Measurements from ENCODE around the gene ZBTB8OS.

ZBTB8OS gene

DNA sequence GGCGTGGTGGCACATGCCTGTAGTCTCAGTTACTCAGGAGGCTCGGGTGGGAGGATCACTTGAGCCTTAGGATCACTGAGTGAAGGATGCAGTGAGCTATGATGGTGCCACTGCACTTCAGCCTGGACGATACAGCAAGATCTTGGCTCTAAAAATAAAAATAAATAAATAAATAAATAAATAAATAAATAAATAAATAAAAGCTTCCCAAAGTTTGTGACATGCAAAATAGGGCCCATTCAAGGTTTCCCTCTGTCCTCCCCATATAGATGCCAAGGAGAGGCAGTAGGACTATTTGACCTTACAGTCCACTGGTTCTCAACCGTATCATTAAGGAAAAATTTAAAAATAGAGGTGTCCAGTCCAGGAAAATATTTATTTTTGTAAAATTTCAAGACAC, 41.2 kb downstream of the ZBTB8OS start:
- TF ChIP-seq EZH2 (IDR thresholded peaks at IDR 0.05) (no peak), FOXP2 (optimal IDR thresholded peaks at IDR 0.05; ENCODE audit: control extremely low read depth, extremely low read length, insufficient read depth) (no peak), POLR2AphosphoS5 (IDR thresholded peaks at IDR 0.05; ENCODE audit: borderline replicate concordance, low read depth, low read length) (no peak)
- Histone ChIP-seq H3K9ac (ENCODE audit: insufficient read length) (no peak overlapping the region), H3K9me3 (ENCODE audit: low read depth, low read length) (no peaks in the 10 kb centered on the region), H3K4me3 (no peak overlapping the region), H3K36me3 (ENCODE audit: insufficient read depth, low read length) (no peaks in the 10 kb centered on the region), H3K27ac (no peak overlapping the region)
- no peak for DNase-seq (ENCODE audit: low read depth, low spot score)

DNA sequence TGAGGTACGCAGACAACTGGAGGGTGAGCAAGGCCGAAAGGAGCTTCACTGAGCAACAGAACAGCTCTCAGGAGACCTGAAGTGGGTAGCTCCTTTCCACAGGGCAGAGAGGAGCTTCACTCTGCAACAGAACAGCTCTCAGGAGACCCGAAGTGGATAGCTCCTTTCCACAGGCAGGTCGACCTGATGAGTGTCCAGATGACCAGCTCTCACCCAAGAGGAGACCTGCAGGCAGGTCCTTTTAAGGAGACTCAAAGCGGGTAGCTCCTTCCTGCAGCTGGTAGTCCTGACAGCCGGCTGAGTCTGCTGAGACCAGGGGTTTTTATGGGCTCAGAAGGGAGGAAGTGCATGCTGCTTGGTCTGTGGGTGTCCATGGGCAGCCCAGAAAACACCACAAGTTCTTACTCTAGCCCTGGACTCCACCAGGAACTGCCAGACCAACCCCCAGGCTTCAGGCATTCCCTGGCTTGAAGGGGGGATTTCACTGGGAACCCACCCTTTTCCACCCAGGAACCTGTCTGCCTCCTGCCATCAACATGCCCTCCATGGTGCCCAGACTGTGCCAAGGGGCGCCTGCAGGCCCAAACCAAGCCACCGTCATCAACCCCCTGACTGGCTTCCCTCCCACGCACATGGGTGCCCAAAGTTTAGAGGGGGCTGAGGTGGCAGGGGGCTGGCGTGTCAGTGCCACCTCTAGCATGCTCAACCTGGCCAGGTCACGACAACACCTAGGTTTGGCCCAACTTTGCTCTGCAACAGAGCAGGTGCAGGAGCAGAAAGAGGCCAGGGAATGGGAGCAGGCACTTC, 43.6 kb downstream of the ZBTB8OS start:
- TF ChIP-seq POLR2AphosphoS5 (IDR thresholded peaks at IDR 0.05; ENCODE audit: borderline replicate concordance, low read depth, low read length), result no peak
- TF ChIP-seq FOXP2 (optimal IDR thresholded peaks at IDR 0.05; ENCODE audit: control extremely low read depth, extremely low read length, insufficient read depth), result no peak
- no peak for TF ChIP-seq EZH2 (IDR thresholded peaks at IDR 0.05)
- Histone ChIP-seq H3K36me3 (ENCODE audit: insufficient read depth, low read length) (no peaks in the 10 kb centered on the region), H3K9me3 (ENCODE audit: low read depth, low read length) (no peaks in the 10 kb centered on the region), H3K9ac (ENCODE audit: insufficient read length) (no peak overlapping the region), H3K27ac (no peak overlapping the region), H3K4me3 (no peak overlapping the region)
- DNase-seq (ENCODE audit: low read depth, low spot score), result no peak

DNA sequence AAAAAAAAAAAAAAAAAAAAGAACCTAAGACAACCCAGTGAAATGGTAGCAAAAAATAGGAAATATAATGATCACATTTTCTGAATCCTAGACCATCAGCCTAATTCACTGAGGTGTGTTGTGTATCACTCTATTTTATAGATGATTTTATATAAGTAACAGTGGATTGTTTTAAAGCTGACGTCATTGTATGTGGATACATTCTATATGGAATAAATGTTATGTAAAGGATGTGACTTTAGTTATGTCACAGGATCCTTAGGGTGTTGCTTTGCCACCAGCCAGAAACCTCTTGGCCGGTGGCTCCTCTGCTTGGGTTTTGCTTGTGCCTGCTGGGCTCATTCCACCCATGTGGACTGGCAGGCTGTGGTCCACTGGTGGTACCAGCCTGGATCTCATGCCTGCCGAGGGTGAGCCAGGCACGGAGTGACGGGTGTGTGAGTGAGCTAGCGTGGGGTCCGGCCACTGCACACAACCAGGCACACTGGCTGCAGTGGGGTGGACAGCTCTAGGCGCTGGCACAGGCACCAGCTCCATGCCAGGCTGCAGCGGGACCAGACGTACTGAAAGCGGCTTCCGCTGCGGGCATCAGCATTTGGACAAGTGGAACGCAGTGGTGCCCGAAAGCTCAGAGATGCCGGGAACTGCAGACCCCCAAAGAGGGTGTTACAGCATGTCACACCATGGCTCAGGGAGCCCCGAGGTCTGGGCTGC, 44.5 kb downstream of the ZBTB8OS start:
- Histone ChIP-seq H3K9ac (ENCODE audit: insufficient read length) (no peak overlapping the region), H3K4me3 (no peak overlapping the region), H3K27ac (no peak overlapping the region), H3K9me3 (ENCODE audit: low read depth, low read length) (no peaks in the 10 kb centered on the region), H3K36me3 (ENCODE audit: insufficient read depth, low read length) (no peaks in the 10 kb centered on the region)
- no peak for DNase-seq (ENCODE audit: low read depth, low spot score)
- TF ChIP-seq FOXP2 (optimal IDR thresholded peaks at IDR 0.05; ENCODE audit: control extremely low read depth, extremely low read length, insufficient read depth) (no peak), POLR2AphosphoS5 (IDR thresholded peaks at IDR 0.05; ENCODE audit: borderline replicate concordance, low read depth, low read length) (no peak), EZH2 (IDR thresholded peaks at IDR 0.05) (no peak)

DNA sequence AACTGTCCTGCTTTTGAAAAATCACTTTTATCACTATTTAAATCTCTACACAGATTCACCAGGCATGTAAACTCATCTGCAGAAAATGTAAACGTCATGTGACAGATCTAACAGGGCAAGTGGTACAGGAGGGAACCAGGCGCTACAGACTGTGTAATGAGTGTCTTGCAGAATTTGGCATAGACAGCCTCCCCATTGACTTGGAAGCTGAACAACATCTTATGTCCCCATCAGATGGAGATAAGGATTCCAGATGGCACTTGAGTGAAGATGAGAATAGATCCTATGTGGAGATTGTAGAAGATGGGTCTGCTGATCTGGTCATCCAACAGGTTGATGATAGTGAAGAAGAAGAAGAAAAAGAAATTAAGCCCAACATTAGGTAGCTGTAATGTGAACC, 50.3 kb downstream of the ZBTB8OS start:
- no peaks in the 10 kb centered on the region for H3K9me3 ChIP-seq (ENCODE audit: low read depth, low read length)
- no peak overlapping the region for H3K27ac ChIP-seq
- H3K9ac ChIP-seq (ENCODE audit: insufficient read length), result no peak overlapping the region
- no peak for DNase-seq (ENCODE audit: low read depth, low spot score)
- no peaks in the 10 kb centered on the region; the same call in 1 of the 2 replicates for H3K36me3 ChIP-seq (ENCODE audit: insufficient read depth, low read length)
- TF ChIP-seq POLR2AphosphoS5 (IDR thresholded peaks at IDR 0.05; ENCODE audit: borderline replicate concordance, low read depth, low read length), result no peak
- TF ChIP-seq EZH2 (IDR thresholded peaks at IDR 0.05), result no peak
- TF ChIP-seq FOXP2 (optimal IDR thresholded peaks at IDR 0.05; ENCODE audit: control extremely low read depth, extremely low read length, insufficient read depth), result no peak
- H3K4me3 ChIP-seq, result no peak overlapping the region

DNA sequence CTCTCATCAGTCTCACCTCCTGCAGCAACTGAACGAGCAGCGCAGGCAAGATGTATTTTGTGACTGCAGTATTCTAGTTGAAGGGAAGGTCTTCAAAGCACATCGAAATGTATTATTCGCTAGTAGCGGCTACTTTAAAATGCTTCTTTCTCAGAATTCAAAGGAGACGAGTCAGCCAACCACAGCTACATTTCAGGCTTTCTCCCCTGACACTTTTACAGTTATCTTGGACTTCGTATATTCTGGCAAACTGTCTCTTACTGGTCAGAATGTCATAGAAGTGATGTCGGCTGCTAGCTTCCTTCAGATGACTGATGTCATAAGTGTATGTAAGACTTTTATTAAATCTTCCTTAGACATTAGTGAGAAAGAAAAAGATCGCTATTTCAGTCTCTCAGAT, 57.4 kb downstream of the ZBTB8OS start:
- no peak for DNase-seq (ENCODE audit: low read depth, low spot score)
- Histone ChIP-seq H3K27ac (no peak overlapping the region), H3K36me3 (ENCODE audit: insufficient read depth, low read length) (peaks cover 5% of the 10 kb centered on the region; the same call in 1 of the 2 replicates), H3K4me3 (no peak overlapping the region), H3K9ac (ENCODE audit: insufficient read length) (no peak overlapping the region), H3K9me3 (ENCODE audit: low read depth, low read length) (no peaks in the 10 kb centered on the region)
- TF ChIP-seq POLR2AphosphoS5 (IDR thresholded peaks at IDR 0.05; ENCODE audit: borderline replicate concordance, low read depth, low read length), result no peak
- TF ChIP-seq FOXP2 (optimal IDR thresholded peaks at IDR 0.05; ENCODE audit: control extremely low read depth, extremely low read length, insufficient read depth), result no peak
- TF ChIP-seq EZH2 (IDR thresholded peaks at IDR 0.05), result no peak

DNA sequence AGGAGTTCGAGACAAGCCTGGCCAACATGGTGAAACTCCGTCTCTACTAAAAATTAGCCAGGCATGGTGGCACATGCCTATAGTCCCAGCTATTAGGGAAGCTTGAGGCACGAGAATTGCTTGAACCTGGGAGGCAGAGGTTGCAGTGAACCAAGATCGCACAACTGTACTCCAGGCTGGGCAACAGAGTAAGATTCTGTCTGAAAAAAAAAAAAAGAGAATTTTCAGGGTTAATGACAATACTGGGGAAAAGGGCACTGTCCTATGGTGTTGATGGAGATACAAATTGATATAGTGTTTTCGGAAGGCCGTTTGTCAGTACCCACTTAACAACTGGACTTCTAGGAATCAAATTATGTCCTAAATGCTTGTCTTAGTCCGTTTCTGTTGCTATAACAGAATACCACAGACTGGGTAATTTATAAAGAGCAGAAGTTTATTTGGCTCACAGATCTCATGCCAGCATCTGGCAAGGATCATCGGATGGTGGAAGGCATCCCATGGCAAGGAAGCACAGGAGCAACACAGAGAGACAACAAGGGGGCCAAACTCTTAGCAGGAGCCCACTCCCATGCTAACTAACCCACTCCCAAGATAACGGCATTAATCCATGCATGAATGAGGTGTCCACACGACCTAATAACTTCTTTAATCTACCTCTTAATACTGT, 69.9 kb downstream of the ZBTB8OS start:
- H3K9me3 ChIP-seq (ENCODE audit: low read depth, low read length), result no peaks in the 10 kb centered on the region
- H3K9ac ChIP-seq (ENCODE audit: insufficient read length), result no peak overlapping the region
- no peak overlapping the region for H3K27ac ChIP-seq
- H3K4me3 ChIP-seq, result no peak overlapping the region
- DNase-seq (ENCODE audit: low read depth, low spot score), result no peak
- H3K36me3 ChIP-seq (ENCODE audit: insufficient read depth, low read length), result no peaks in the 10 kb centered on the region
- TF ChIP-seq FOXP2 (optimal IDR thresholded peaks at IDR 0.05; ENCODE audit: control extremely low read depth, extremely low read length, insufficient read depth) (no peak), POLR2AphosphoS5 (IDR thresholded peaks at IDR 0.05; ENCODE audit: borderline replicate concordance, low read depth, low read length) (no peak), EZH2 (IDR thresholded peaks at IDR 0.05) (no peak)

Data from SK-N-MC (cell line).